Thyroid gland (tissue), 4 donors: ENCODE data around the gene HS6ST2. TPM values are rescaled to one million over a fixed set of nuclear protein-coding genes. Genes with fewer than 3 reads are reported as not detected.

Experiments
- DNase-seq, 2 donors: peaks; one replicate each; pipeline ENCODE4 v3.0.0-alpha.2; 2019
- H3K27ac ChIP-seq, 3 donors: fragments of 200-600 bp; sonication (generic); 1 replicate in 2 of 3; 2 replicates in 1 of 3; pipeline ENCODE4 v1.5.1; 2016 to 2019; ENCODE audit warnings: mild to moderate bottlenecking in 1 of 3, moderate library complexity in 1 of 3
- H3K27me3 ChIP-seq: fragments of 200-600 bp; sonication (generic); one replicate; pipeline ENCODE4 v1.5.1; 2019
- H3K36me3 ChIP-seq, 2 donors: fragments of 200-600 bp; sonication (generic); one replicate each; pipeline ENCODE4 v1.5.1; 2016 to 2019
- H3K4me1 ChIP-seq, 2 donors: fragments of 200-600 bp; sonication (generic); one replicate each; pipeline ENCODE4 v1.5.1; 2017 to 2019
- H3K4me3 ChIP-seq, 3 donors: fragments of 200-600 bp; sonication (generic); replicated peaks in 1 of 3; 1 replicate in 2 of 3; 2 replicates in 1 of 3; pipeline ENCODE4 v1.5.1; 2016; ENCODE audit warnings: mild to moderate bottlenecking in 1 of 3
- H3K9me3 ChIP-seq: fragments of 200-600 bp; sonication (generic); one replicate; pipeline ENCODE4 v1.5.1; 2017
- POLR2A ChIP-seq, 2 donors: fragments of 450-650 bp; IDR thresholded peaks; one replicate each; pipeline ENCODE4 v1.6.1; 2017; ENCODE audit warnings: antibody characterized with exemption in 2 of 2, mild to moderate bottlenecking in 2 of 2, moderate library complexity in 1 of 2
- WGBS, 2 donors: methylation state at CpG; one replicate each; pipeline ENCODE4 v1.1.5; 2017; 5-methylcytosine and 5-hydroxymethylcytosine counted together
- intact Hi-C: fragments of 100-400 bp; cut with DNase I; formaldehyde crosslinking; loops from one replicate; pipeline ENCODE4 v1.15.1; 2023
- small RNA-seq: library from RNA; depleted of rRNA; stranded (forward); fragments of <200 nt; gene quantifications from one replicate; pipeline ENCODE3, GENCODE V24; 2016
- total RNA-seq, 4 donors: library from RNA; depleted of rRNA; stranded (reverse); fragments of >200 nt; gene quantifications; one replicate each; pipeline ENCODE4 v1.2.3, GENCODE V29; 2016
- TF ChIP-seq, protein P1 (sequence below), 6 experiments: fragments of 200-600 bp in 3 of 6; fragments of 450-650 bp in 3 of 6; sonication (generic) in 3 of 6; IDR thresholded peaks; one replicate each; pipeline ENCODE4 v1.5.1; 2016 to 2019; ENCODE audit warnings: antibody characterized with exemption in 6 of 6, mild to moderate bottlenecking in 2 of 6, inconsistent platforms in 1 of 6, moderate library complexity in 1 of 6

HS6ST2 gene
- total RNA-seq, 4 donors from 2014 or later: 0.11 to 0.78 (median 0.38) TPM; not detected in 1

DNA sequence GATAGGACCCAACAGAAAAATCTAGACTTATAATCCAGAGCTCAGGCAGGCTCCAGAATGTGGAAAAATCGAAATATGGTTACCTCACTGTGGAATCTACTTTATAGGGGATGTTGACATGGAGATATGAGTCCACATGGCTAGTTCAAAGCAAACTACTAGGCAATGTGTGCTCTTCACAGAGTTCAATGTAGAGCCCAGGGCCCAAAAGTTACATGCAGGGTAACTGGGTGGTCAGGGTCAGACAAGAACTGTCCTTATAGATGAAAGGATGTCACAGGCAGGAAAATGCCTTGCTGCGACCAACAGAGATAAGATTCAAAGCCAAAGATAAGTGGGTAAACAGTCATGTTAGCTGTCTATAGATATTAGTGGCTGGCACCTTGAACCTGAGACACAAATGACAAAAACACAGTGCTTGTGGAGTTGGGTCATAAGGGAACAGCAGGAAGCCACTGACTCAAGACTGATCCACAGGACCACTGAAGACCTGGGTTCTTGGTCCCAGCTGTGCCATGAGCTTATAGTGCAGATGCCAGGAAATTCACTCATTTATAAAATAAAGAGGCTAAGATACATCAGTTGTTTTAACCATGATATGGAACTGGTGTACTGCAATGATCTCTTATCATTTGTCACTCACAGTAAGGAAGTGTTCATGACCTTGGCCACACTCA is 367.9 kb downstream of the HS6ST2 start:
- Histone ChIP-seq H3K9me3 (no peaks in the 10 kb centered on the region), H3K4me3 (no peak overlapping the region), H3K4me1 (no peaks in the 10 kb centered on the region), H3K36me3 (no peaks in the 10 kb centered on the region), H3K27me3 (no peaks in the 10 kb centered on the region), H3K27ac (no peak overlapping the region)
- 88 to 89% methylated on average over 2 of the region's 2 CpGs for WGBS, 2 donors
- intact Hi-C loops: no loop called here
- no peak for TF ChIP-seq POLR2A (IDR thresholded peaks at IDR 0.05)
- TF ChIP-seq, protein P1, sequence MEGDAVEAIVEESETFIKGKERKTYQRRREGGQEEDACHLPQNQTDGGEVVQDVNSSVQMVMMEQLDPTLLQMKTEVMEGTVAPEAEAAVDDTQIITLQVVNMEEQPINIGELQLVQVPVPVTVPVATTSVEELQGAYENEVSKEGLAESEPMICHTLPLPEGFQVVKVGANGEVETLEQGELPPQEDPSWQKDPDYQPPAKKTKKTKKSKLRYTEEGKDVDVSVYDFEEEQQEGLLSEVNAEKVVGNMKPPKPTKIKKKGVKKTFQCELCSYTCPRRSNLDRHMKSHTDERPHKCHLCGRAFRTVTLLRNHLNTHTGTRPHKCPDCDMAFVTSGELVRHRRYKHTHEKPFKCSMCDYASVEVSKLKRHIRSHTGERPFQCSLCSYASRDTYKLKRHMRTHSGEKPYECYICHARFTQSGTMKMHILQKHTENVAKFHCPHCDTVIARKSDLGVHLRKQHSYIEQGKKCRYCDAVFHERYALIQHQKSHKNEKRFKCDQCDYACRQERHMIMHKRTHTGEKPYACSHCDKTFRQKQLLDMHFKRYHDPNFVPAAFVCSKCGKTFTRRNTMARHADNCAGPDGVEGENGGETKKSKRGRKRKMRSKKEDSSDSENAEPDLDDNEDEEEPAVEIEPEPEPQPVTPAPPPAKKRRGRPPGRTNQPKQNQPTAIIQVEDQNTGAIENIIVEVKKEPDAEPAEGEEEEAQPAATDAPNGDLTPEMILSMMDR (IDR thresholded peaks at IDR 0.05): no peak
- no peak for DNase-seq

DNA sequence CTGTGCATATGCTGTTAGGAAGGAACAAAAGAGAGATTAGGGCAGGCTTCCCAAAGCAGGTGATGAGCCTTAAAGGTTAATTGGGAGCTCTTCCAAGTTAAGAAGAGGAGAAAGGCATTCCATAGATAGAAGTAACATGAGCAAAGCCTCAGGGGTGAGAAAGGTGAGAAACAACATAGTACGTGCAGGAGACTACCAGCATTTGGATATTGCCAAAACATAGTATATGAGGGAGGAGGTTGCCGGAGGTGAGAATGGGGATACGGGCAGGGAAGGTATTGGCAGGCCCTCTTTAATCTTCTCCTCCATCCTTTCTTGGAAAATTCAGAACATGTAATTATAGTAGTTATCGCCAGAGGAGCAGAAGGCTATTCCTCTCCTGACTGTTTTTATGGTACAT is 373.5 kb downstream of the HS6ST2 start:
- WGBS, 2 donors: 89 to 95% methylated on average over 4 of the region's 4 CpGs
- no peaks in the 10 kb centered on the region for H3K36me3 ChIP-seq
- no peak for DNase-seq
- TF ChIP-seq POLR2A (IDR thresholded peaks at IDR 0.05): no peak
- TF ChIP-seq, protein P1 (IDR thresholded peaks at IDR 0.05): no peak
- H3K4me1 ChIP-seq: no peaks in the 10 kb centered on the region
- no peaks in the 10 kb centered on the region for H3K27me3 ChIP-seq
- no peak overlapping the region for H3K27ac ChIP-seq
- H3K9me3 ChIP-seq: no peaks in the 10 kb centered on the region
- no peak overlapping the region for H3K4me3 ChIP-seq
- intact Hi-C loops: no loop called here

DNA sequence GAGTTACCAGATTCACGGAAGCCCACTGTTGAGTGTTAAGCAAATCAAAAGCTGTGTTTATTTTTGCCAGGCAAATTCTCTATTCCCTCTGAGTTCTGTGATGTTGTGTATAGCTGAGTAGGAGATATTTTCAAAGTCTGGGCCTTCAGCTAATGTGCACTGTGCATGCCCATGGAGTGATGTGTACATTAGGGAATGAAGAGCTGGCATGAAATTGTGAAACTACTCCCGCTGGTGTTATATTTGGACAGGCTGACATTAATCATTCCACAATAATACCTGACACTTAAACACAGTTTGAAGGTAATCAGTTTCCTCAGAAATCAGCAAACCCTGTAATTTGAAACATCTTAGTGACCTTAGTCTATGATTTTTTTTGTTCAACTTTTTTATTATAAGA is 381.5 kb downstream of the HS6ST2 start:
- no peak overlapping the region for H3K4me3 ChIP-seq
- no peaks in the 10 kb centered on the region for H3K27me3 ChIP-seq
- WGBS, 2 donors: 35% methylated on average over 2 of the region's 2 CpGs
- H3K9me3 ChIP-seq: no peaks in the 10 kb centered on the region
- no peak overlapping the region for H3K27ac ChIP-seq
- TF ChIP-seq, protein P1 (IDR thresholded peaks at IDR 0.05): no peak
- no peak for TF ChIP-seq POLR2A (IDR thresholded peaks at IDR 0.05)
- no peaks in the 10 kb centered on the region for H3K36me3 ChIP-seq
- no peak for DNase-seq
- intact Hi-C loops: no loop called here
- H3K4me1 ChIP-seq: no peaks in the 10 kb centered on the region

Small RNA genes lying within 50 kb of the gene (small RNA-seq; reads per million reads assigned to genes)
- not detected for gene RNU6-98P
- gene Z82205.1: not detected

Other genes with a start within 250 kb of the HS6ST2 start
- not detected for gene USP26, start 138.5 kb upstream of the HS6ST2 start, total RNA-seq